HG03060 (cell line): ENCODE data around the gene OR2Y1.
"Not testable (repeated sequence)": the region's sequence is repeated elsewhere in the genome, so short reads cannot be mapped to it uniquely, and the experiment has no call there.

ENCODE experiments used
- ATAC-seq: cut with Tn5 transposase; IDR thresholded peaks from one replicate; pipeline ENCODE4 v1.9.1; 2021; ENCODE audit warnings: low read depth, moderate number of reproducible peaks; ENCODE audit not compliant: unreplicated experiment

The OR2Y1 gene

GRCh38 chr5:180739958-180740357, at the start of gene OR2Y1:
Gene OR2Y1, minus strand, starts transcription at chr5:180740058. Its CDS starts 0 bp downstream, at chr5:180740058.
- ATAC-seq, result no peak

- not testable (repeated sequence) for ATAC-seq
Observed at GRCh38 chr5:180788651-180789410, 49.0 kb upstream of the OR2Y1 start.

- ATAC-seq, result no peak
Observed at GRCh38 chr5:180787711-180788431, 48.0 kb upstream of the OR2Y1 start.

GRCh38 chr5:180786531-180787398, 46.9 kb upstream of the OR2Y1 start:
- ATAC-seq, result no peak

- ATAC-seq, result no peak
Observed at GRCh38 chr5:180785794-180786221, 46.0 kb upstream of the OR2Y1 start.

- no peak for ATAC-seq
Observed at GRCh38 chr5:180785121-180785781, 45.4 kb upstream of the OR2Y1 start.

- no peak for ATAC-seq
Observed at GRCh38 chr5:180784497-180785097, 44.7 kb upstream of the OR2Y1 start.

- no peak for ATAC-seq
Observed at GRCh38 chr5:180783340-180784052, 43.6 kb upstream of the OR2Y1 start.

- ATAC-seq, result no peak
Observed at GRCh38 chr5:180782748-180783147, 42.9 kb upstream of the OR2Y1 start.

- not testable (repeated sequence) for ATAC-seq
Observed at GRCh38 chr5:180781900-180782326, 42.1 kb upstream of the OR2Y1 start.

GRCh38 chr5:180779985-180780610, 40.2 kb upstream of the OR2Y1 start:
- ATAC-seq, result no peak

- no peak for ATAC-seq
Observed at GRCh38 chr5:180777475-180777874, 37.6 kb upstream of the OR2Y1 start.

- no peak for ATAC-seq
Observed at GRCh38 chr5:180776376-180776775, 36.5 kb upstream of the OR2Y1 start.

- no peak for ATAC-seq
Observed at GRCh38 chr5:180775624-180776023, 35.8 kb upstream of the OR2Y1 start.

- no peak for ATAC-seq
Observed at GRCh38 chr5:180771839-180772238, 32.0 kb upstream of the OR2Y1 start.

GRCh38 chr5:180769821-180770220, 30.0 kb upstream of the OR2Y1 start:
- ATAC-seq, result no peak

- ATAC-seq, result no peak
Observed at GRCh38 chr5:180755601-180756000, 15.7 kb upstream of the OR2Y1 start.

GRCh38 chr5:180744253-180744652, 4.4 kb upstream of the OR2Y1 start:
- ATAC-seq, result no peak

GRCh38 chr5:180742727-180743126, 2.9 kb upstream of the OR2Y1 start:
- ATAC-seq, result no peak
